Panc1 (cell line): Measurements from ENCODE around the gene EYA2. TPM values are rescaled to one million over a fixed set of nuclear protein-coding genes. Genes with fewer than 3 reads are reported as not detected.

Experiments
- ATAC-seq: fragments of 200-7000 bp; cut with Tn5 transposase; 2 replicates; pipeline ENCODE4 v1.9.1; 2020; ENCODE audit warnings: mild to moderate bottlenecking, moderate library complexity
- BruUV-seq: library from RNA; stranded (reverse); fragments of 400-500 nt; replicated peaks from 2 replicates; lab custom pipeline; 2021; lab: Mats Ljungman, UMichigan
- CTCF ChIA-PET: fragments of 300-600 bp; sonication (Branson Sonifier 250); formaldehyde crosslinking; loops from one replicate; lab custom pipeline; 2022; ENCODE audit warnings: antibody characterized with exemption; lab: Charles Lee
- POLR2A ChIA-PET: fragments of 300-600 bp; sonication (Branson Sonifier 250); formaldehyde crosslinking; loops from one replicate; lab custom pipeline; 2022; ENCODE audit warnings: antibody characterized with exemption; lab: Charles Lee
- DNase-seq: peaks from one replicate; pipeline ENCODE4 v3.0.0-alpha.2; 2010; ENCODE audit warnings: low read depth, low spot score
- H3K27ac ChIP-seq: 2 replicates; pipeline ENCODE4 v1.5.1; 2011; ENCODE audit warnings: mild to moderate bottlenecking, low read length, inconsistent platforms
- H3K27me3 ChIP-seq: fragments of 200-500 bp; sonication (Bioruptor generic); 2 replicates; pipeline ENCODE4 v1.6.0; 2014; ENCODE audit warnings: low read length, inconsistent platforms; ENCODE audit not compliant: control insufficient read depth, insufficient read depth
- H3K36me3 ChIP-seq: fragments of 200-500 bp; sonication (Bioruptor generic); 2 replicates; pipeline ENCODE4 v1.5.1; 2014; ENCODE audit warnings: inconsistent platforms, mild to moderate bottlenecking, low read length, moderate library complexity; ENCODE audit not compliant: control insufficient read depth, insufficient read depth
- H3K4me1 ChIP-seq: 2 replicates; pipeline ENCODE4 v1.5.1; 2011; ENCODE audit warnings: inconsistent platforms, mild to moderate bottlenecking, low read length, moderate library complexity; ENCODE audit not compliant: control insufficient read depth, insufficient read depth
- H3K4me3 ChIP-seq, 2 experiments: 2 replicates each; pipeline ENCODE4 v1.5.1; 2011 to 2012; ENCODE audit warnings: low read depth in 2 of 2, low read length in 2 of 2, mild to moderate bottlenecking in 2 of 2, inconsistent platforms in 1 of 2, moderate library complexity in 1 of 2
- H3K9me3 ChIP-seq: fragments of 200-500 bp; sonication (Bioruptor generic); 2 replicates; pipeline ENCODE4 v1.5.1; 2014; ENCODE audit warnings: low read depth, mild to moderate bottlenecking, inconsistent platforms, low read length, moderate library complexity; ENCODE audit not compliant: control insufficient read depth, insufficient read depth
- POLR2AphosphoS5 ChIP-seq: IDR thresholded peaks from 2 replicates; pipeline ENCODE4 v1.6.1; 2012; ENCODE audit warnings: mild to moderate bottlenecking, low read depth, low read length, moderate library complexity
- SIN3A ChIP-seq: IDR thresholded peaks from 2 replicates; pipeline ENCODE4 v1.6.1; 2012; ENCODE audit warnings: low read depth, mild to moderate bottlenecking, low read length, moderate library complexity, borderline replicate concordance; ENCODE audit not compliant: insufficient read depth
- TCF7L2 ChIP-seq: IDR thresholded peaks from 2 replicates; pipeline ENCODE4 v1.6.1; 2011; ENCODE audit warnings: mild to moderate bottlenecking, low read depth, low read length, inconsistent platforms
- in situ Hi-C: cut with HindIII; loops from 2 replicates; pipeline ENCODE4 v1.10.0; 2016; ENCODE audit warnings: low sequenced_read_pairs, low pct_unique_long_range_greater_than_20kb
- intact Hi-C: fragments of 100-400 bp; cut with micrococcal nuclease; formaldehyde crosslinking; loops from one replicate; pipeline ENCODE4 v1.10.0; 2022; ENCODE audit not compliant: unreplicated experiment
- total RNA-seq: library from RNA; stranded (reverse); gene quantifications from one replicate; pipeline ENCODE4 v1.2.1, GENCODE V29; 2021; ENCODE audit not compliant: unreplicated experiment
- TF ChIP-seq, protein P1 (sequence below): fragments of 450-650 bp; IDR thresholded peaks from 2 replicates; pipeline ENCODE4 v1.5.1; 2017; ENCODE audit warnings: mild to moderate bottlenecking
- TF ChIP-seq, protein P2 (sequence below), 2 experiments: IDR thresholded peaks; 2 replicates each; pipeline ENCODE4 v1.6.1; 2011 to 2012; ENCODE audit warnings: low read depth in 2 of 2, control low read depth in 1 of 2, low read length in 1 of 2, mild to moderate bottlenecking in 1 of 2, moderate library complexity in 1 of 2; ENCODE audit not compliant: insufficient read depth in 1 of 2

The EYA2 gene
- total RNA-seq, 1 experiment from 2014 or later = 1.9 TPM

DNA sequence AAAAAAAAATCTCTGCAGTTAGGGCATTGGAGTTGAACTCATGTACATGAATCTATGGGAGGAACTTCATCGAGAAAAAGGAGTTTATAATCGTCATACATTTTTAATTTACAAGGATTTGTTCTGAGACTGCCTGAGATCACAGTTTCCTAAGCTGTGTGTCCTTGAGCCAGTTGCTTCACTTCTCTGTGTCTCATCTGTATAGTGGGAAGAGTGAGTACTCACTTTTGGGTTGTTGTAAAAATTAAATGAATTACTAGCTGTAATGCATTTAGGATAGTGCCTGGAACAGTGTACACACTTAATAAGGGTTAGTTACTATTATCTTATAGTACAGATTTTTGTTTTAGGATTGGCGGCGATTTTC is 42.5 kb downstream of the EYA2 start:
- Histone ChIP-seq H3K36me3 (no peaks in the 10 kb centered on the region), H3K9me3 (no peaks in the 10 kb centered on the region), H3K27me3 (no peaks in the 10 kb centered on the region), H3K4me3 (no peak overlapping the region), H3K4me1 (no peaks in the 10 kb centered on the region), H3K27ac (no peak overlapping the region)
- POLR2A ChIA-PET = no interaction called here
- BruUV-seq = no TSS peak
- intact Hi-C loops (no loop called here), in situ Hi-C loops (no loop called here)
- CTCF ChIA-PET = no interaction called here
- no peak for DNase-seq
- no peak for ATAC-seq
- TF ChIP-seq SIN3A (no peak), POLR2AphosphoS5 (no peak), TCF7L2 (no peak)
- TF ChIP-seq, protein P1, sequence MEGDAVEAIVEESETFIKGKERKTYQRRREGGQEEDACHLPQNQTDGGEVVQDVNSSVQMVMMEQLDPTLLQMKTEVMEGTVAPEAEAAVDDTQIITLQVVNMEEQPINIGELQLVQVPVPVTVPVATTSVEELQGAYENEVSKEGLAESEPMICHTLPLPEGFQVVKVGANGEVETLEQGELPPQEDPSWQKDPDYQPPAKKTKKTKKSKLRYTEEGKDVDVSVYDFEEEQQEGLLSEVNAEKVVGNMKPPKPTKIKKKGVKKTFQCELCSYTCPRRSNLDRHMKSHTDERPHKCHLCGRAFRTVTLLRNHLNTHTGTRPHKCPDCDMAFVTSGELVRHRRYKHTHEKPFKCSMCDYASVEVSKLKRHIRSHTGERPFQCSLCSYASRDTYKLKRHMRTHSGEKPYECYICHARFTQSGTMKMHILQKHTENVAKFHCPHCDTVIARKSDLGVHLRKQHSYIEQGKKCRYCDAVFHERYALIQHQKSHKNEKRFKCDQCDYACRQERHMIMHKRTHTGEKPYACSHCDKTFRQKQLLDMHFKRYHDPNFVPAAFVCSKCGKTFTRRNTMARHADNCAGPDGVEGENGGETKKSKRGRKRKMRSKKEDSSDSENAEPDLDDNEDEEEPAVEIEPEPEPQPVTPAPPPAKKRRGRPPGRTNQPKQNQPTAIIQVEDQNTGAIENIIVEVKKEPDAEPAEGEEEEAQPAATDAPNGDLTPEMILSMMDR = no peak
- TF ChIP-seq, protein P2, sequence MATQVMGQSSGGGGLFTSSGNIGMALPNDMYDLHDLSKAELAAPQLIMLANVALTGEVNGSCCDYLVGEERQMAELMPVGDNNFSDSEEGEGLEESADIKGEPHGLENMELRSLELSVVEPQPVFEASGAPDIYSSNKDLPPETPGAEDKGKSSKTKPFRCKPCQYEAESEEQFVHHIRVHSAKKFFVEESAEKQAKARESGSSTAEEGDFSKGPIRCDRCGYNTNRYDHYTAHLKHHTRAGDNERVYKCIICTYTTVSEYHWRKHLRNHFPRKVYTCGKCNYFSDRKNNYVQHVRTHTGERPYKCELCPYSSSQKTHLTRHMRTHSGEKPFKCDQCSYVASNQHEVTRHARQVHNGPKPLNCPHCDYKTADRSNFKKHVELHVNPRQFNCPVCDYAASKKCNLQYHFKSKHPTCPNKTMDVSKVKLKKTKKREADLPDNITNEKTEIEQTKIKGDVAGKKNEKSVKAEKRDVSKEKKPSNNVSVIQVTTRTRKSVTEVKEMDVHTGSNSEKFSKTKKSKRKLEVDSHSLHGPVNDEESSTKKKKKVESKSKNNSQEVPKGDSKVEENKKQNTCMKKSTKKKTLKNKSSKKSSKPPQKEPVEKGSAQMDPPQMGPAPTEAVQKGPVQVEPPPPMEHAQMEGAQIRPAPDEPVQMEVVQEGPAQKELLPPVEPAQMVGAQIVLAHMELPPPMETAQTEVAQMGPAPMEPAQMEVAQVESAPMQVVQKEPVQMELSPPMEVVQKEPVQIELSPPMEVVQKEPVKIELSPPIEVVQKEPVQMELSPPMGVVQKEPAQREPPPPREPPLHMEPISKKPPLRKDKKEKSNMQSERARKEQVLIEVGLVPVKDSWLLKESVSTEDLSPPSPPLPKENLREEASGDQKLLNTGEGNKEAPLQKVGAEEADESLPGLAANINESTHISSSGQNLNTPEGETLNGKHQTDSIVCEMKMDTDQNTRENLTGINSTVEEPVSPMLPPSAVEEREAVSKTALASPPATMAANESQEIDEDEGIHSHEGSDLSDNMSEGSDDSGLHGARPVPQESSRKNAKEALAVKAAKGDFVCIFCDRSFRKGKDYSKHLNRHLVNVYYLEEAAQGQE (IDR thresholded peaks at IDR 0.05; ENCODE audit: insufficient read depth in 1 of 2, low read depth in 2 of 2, low read length in 1 of 2) = no peak

DNA sequence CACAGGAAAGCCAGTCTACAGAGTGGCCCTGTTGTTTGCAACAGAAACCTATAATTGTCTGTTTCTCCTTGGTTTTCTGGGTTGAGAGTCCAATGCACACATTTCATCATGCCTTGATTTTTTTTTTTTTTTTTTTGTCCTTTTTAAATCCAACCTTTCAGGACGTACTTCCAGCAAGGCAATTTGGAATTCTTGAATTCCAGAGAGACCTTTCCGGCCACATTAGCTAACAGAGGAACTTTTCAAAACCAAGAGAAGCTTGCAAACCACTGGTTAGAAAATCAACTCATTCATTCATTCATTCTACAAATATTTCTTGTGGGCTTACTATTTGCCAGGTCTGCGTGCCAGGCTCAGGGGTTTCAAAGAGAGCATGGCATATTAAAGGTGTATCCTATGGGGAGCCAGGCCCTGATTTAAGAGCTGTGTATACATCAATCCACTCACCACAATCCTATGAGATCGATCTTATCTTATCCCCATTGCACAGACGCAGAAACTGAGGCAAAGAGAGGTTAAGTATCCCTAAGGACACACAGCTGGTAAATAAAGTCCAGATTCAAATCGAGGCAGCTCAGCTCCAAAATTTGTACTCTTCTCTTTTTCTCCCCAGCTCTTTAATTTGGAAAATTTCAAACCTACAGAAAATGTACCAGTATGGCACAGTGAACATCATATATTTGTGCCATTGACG is 43.0 kb downstream of the EYA2 start:
- no peaks in the 10 kb centered on the region for H3K9me3 ChIP-seq
- H3K4me1 ChIP-seq = no peaks in the 10 kb centered on the region
- TF ChIP-seq, protein P1 = no peak
- TF ChIP-seq TCF7L2 (no peak), POLR2AphosphoS5 (no peak), SIN3A (no peak)
- TF ChIP-seq, protein P2 (IDR thresholded peaks at IDR 0.05; ENCODE audit: insufficient read depth in 1 of 2, low read depth in 2 of 2, low read length in 1 of 2) = no peak
- in situ Hi-C loops = no loop called here
- no peaks in the 10 kb centered on the region for H3K27me3 ChIP-seq
- ATAC-seq (no peak), DNase-seq (no peak)
- no peak overlapping the region for H3K27ac ChIP-seq
- H3K36me3 ChIP-seq = no peaks in the 10 kb centered on the region
- H3K4me3 ChIP-seq = no peak overlapping the region
- intact Hi-C loops = no loop called here
- ChIA-PET CTCF (no interaction called here), POLR2A (no interaction called here)
- no TSS peak for BruUV-seq
